22Rv1 (cell line): ENCODE data around the gene LRRC27.

Experiments used
- H3K27ac ChIP-seq: fragments of 450-650 bp; 2 replicates; pipeline ENCODE4 v1.5.1; 2017
- CTCF ChIP-seq: fragments of 450-650 bp; IDR thresholded peaks from 2 replicates; pipeline ENCODE4 v1.5.1; 2017; ENCODE audit warnings: mild to moderate bottlenecking
- ZFX ChIP-seq: fragments of 450-650 bp; IDR thresholded peaks from 2 replicates; pipeline ENCODE4 v1.6.1; 2017; ENCODE audit warnings: antibody characterized with exemption, borderline replicate concordance

LRRC27 gene

GRCh38 chr10:132428486-132428995 is 96.5 kb downstream of the LRRC27 start:
- TF ChIP-seq ZFX (no peak), CTCF (no peak)
- no peak overlapping the region for H3K27ac ChIP-seq
